Activated CD4-positive, alpha-beta T cell treated with anti-CD3 and anti-CD28 coated beads, Interleukin-2, amount 50 U/mL, for 1 hour (primary cell): ENCODE data around the gene USP11.

Experiments
- DNase-seq: peaks from one replicate; pipeline ENCODE4 v3.0.0-alpha.2; 2020

USP11 gene

DNA sequence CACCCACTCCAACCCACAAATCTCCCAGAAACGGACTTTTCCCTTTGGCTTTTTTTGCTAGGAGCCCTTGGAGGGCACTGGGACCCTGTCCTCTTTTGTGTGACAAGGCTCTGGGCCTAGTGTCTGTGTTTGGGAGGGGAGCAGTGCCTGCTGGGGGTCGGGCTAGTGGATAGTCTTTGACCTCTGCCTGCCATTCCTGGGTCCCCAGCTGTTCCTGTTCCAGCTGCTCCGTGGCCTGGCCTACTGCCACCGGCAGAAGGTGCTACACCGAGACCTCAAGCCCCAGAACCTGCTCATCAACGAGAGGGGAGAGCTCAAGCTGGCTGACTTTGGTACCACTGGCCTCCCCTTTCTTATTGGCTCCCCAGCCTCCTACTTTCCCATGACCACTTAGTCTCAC lies 6.7 kb upstream of the USP11 start:
- DNase-seq, result no peak

- no peak for DNase-seq
Observed at GRCh38 chrX:47226531-47227333, 6.1 kb upstream of the USP11 start.

DNA sequence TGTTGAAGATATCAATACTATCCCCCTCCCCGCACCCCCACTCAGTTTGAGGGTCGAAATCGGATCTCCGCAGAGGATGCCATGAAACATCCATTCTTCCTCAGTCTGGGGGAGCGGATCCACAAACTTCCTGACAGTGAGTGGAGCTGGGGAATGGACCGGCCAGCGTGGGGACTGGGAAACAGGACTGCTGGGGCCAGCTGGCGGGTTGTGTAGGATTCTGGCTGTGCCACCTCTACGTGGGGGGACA lies 5.5 kb upstream of the USP11 start:
- DNase-seq, result no peak

DNA sequence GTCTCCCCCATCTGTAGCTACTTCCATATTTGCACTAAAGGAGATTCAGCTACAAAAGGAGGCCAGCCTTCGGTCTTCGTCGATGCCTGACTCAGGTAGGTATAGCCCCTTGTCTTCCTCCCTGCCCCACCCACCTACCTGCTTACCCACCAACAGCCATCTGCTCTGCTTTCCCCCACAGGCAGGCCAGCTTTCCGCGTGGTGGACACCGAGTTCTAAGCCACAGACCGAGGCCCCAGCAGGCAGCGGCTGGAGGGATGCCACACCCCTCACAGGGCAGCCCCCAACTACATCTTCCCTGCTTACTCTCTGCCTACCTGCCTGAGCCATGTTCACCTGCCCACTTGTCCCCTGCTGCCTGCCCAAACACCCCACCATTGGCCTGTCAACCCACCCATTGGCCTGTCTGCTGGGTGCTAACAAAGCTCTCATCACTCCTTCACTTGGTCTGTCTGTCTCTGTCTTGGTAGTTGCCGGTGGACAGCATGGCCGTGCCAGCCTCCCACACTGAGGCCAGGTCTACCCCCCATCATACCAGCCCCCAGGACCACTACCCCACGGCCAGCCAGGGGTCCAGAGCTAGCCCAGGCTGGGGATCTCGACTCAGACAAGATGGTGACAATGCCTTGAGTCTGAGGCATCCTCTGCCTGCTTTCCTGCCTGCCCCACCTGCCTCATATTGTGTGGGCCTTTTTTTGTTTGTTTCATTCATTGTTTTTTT lies 4.1 kb upstream of the USP11 start:
- no peak for DNase-seq

DNA sequence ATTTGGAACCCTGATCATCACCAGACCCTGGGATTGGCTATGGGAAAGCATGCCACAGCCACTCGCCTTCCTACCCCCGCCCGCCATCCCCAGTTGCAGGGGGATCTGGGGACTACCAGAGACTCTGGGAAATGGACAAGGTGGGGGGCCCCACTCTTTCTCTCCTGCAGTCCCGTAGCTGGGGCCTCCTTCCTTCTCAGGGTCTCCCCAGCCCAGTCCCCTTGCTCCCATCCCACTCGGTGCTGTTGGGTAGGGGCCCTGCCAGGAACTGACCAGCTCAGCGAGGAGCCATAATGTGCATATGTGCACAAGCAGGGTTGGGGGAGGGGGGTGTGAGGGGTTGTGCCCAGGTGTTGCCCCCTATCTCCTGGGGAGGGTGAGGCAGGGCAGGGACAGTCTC lies 3.4 kb upstream of the USP11 start:
- no peak for DNase-seq

- no peak for DNase-seq
Observed at GRCh38 chrX:47230136-47230868, 2.5 kb upstream of the USP11 start.

DNA sequence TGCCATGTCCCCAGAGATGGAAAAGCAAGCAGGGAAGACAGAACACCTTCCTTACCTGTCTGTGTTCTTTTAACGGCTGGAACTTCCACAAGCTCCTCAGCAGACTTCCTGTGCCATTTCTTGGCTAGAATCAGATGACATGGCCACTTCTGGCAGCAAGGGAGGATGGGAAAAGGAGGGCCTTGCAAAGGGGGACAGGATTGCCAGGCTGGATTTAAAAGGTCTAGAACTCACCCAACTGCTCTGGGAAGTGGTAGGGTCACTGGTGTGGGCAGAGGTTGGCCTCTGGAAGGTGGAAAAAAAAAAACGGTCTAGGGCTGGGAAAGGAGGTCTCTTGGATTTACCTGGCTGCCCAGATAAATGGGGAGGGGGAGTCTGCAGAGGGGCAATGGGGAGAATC lies 1.6 kb upstream of the USP11 start:
- DNase-seq, result no peak

DNA sequence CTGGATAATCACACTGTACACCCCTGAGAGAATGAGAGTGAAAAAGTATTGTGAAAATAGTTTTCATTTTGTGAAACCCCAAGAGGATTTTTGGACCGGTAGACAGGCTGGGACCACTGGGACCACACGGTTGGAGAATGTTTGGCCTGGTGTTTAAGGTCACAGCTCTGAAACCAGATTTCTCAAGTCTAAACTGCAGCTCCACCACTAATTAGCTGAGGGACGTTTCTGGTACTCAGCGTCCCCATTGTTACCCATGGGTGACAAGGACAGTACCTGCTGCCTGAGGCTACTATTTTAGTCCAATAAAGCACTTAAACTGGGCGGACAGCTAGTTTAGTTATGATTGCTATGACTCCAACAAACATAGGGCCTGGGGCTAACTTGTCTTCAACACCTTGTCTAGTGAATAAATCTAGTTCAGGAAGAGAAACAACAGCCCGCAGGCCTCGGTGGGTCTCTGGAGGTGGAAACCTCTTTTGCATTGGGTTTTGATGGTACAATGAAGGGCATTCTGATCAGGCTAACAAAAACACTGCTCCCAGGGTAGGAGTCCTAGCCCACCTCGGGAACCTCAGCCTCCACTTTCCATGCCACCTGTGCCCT lies 509 bp upstream of the USP11 start:
- no peak for DNase-seq

- peak; percentile 92 for DNase-seq
Observed at GRCh38 chrX:47233333-47234113, 714 bp downstream of the USP11 start.

DNA sequence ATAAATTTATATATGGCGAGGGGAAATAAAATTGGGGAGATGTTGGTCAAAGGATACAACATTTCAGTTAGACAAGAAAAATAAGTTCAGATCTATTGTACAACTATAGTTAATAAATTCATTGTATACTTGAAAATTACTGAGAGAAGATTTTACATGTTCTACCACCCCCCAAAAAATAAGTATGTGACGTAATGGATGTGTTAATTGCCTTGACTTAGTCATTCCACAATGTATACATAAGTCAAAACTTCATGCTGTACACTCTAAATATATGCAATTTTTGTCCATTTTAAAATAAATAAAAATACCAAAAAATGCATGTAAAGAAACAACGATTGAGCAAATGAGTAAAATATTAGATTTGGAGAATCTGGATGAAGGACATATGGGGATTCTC lies 1.8 kb downstream of the USP11 start:
- no peak for DNase-seq

GRCh38 chrX:47235691-47236103 lies 2.9 kb downstream of the USP11 start:
- no peak for DNase-seq

GRCh38 chrX:47239199-47239598 lies 6.4 kb downstream of the USP11 start:
- no peak for DNase-seq

- no peak for DNase-seq
Observed at GRCh38 chrX:47239898-47240545, 7.2 kb downstream of the USP11 start.

- DNase-seq, result no peak
Observed at GRCh38 chrX:47240619-47241018, 7.8 kb downstream of the USP11 start.

DNA sequence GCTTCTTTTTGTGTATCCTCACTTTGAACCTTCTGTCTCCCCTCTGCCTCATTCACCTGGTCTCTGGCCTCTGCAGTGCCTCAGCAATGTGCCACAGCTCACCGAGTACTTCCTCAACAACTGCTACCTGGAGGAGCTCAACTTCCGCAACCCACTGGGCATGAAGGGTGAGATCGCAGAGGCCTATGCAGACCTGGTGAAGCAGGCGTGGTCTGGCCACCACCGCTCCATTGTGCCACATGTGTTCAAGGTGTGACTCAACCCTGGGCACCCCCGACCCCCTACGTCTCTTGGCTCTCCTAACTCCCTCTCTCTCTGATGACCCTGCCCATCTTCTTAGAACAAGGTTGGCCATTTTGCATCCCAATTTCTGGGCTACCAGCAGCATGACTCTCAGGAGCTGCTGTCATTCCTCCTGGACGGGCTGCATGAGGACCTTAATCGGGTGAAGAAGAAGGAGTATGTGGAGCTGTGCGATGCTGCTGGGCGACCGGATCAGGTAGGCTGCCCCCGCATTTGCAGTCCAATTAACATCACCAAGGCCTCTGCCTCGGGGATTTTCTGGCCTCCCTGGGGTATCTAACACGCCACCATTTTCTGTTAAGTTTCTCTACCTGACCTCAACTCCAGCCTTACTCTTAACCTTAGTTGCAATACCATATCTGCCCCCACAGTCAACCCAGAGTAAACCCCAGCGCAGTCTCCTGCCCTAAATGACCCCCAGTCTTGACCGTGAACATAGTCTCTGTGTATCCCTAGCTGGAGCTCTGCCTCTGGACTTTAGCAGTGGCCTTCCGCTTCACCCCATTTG lies 8.6 kb downstream of the USP11 start:
- no peak for DNase-seq

DNA sequence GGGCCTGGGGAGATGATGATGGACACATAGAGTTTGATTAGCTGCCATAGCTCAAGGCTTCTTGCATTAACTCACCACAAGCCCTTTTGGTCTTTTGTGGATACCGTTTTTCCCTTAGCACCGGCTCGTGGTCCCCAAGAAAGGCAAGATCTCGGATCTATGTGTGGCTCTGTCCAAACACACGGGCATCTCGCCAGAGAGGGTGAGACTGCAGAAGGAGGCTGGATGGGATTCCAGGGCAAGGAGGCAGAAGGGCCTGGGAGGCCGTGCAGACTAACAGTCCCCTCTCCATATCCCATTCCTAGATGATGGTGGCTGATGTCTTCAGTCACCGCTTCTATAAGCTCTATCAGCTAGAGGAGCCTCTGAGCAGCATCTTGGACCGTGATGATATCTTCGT lies 9.5 kb downstream of the USP11 start:
- no peak for DNase-seq

DNA sequence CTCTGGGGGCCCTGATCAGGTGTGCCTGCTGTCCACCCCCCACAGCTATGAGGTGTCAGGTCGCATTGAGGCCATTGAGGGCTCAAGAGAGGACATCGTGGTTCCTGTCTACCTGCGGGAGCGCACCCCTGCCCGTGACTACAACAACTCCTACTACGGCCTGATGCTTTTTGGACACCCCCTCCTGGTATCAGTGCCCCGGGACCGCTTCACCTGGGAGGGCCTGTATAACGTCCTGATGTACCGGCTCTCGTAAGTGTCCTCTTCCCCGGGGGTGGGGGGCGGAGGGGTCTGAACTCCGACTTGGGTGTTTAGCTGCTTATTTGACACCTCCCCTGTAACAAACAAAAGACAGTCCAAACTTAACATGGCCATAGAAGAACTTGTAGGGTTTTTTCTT lies 10.5 kb downstream of the USP11 start:
- DNase-seq, result no peak

- DNase-seq, result no peak
Observed at GRCh38 chrX:47244676-47245075, 11.9 kb downstream of the USP11 start.

DNA sequence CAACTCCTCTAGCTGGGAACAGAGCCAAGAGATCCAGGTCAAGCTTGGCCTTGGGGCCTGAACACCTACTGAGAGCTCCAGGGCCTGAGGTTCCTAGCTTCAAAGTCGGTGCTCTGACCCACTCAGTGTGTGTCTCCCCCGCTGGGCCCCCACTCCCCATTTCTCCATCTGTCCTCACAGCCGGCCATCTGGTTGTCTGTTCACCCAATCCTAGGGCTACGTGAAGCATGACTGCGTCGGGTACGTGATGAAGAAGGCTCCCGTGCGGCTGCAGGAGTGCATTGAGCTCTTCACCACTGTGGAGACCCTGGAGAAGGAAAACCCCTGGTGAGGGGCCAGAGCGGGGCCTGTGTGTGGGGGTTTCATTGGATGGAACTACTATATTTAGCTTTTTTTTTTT lies 12.3 kb downstream of the USP11 start:
- DNase-seq, result no peak

- no peak for DNase-seq
Observed at GRCh38 chrX:47247206-47247998, 14.6 kb downstream of the USP11 start.

DNA sequence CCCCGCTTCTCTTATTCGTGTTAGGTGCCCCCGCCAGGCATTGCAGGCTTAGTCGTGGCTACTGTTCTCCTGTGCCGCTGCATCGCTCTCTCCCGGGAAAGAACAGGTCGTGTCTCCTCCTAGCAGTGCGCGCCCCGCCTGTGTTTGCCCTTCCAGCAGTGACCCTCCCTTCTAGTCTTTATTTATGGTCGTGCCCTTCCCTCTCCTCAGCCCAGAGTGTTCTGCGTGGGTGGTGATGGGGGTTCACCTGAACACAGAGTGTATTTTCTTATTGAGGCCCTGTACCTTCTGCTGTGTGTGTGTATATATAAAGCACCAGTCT lies 15.2 kb downstream of the USP11 start:
- DNase-seq, result no peak
